Subcutaneous abdominal adipose tissue (tissue), 5 donors: ENCODE results near the gene ELL.
"Not testable (repeated sequence)": the region's sequence is repeated elsewhere in the genome, so short reads cannot be mapped to it uniquely, and the experiment has no call there.

Source experiments
- H3K27ac ChIP-seq: one replicate; pipeline ENCODE4 v1.7.0; 2013; ENCODE audit warnings: low read depth, mild to moderate bottlenecking, inconsistent platforms, low read length, moderate library complexity
- H3K27me3 ChIP-seq, 5 donors: one replicate each; pipeline ENCODE4 v1.7.0; 2013; ENCODE audit warnings: low read length in 5 of 5, inconsistent platforms in 1 of 5; ENCODE audit not compliant: control insufficient read depth in 5 of 5, insufficient read depth in 4 of 5
- H3K36me3 ChIP-seq, 5 donors: one replicate each; pipeline ENCODE4 v1.7.0; 2013; ENCODE audit warnings: low read length in 5 of 5; ENCODE audit not compliant: control insufficient read depth in 5 of 5, insufficient read depth in 5 of 5
- H3K4me1 ChIP-seq, 5 donors: one replicate each; pipeline ENCODE4 v1.7.0; 2013; ENCODE audit warnings: low read length in 5 of 5, mild to moderate bottlenecking in 3 of 5, moderate library complexity in 1 of 5; ENCODE audit not compliant: control insufficient read depth in 5 of 5, insufficient read depth in 5 of 5
- H3K4me3 ChIP-seq, 5 donors: one replicate each; pipeline ENCODE4 v1.7.0; 2013; ENCODE audit warnings: low read length in 5 of 5, low read depth in 1 of 5
- H3K9ac ChIP-seq, 5 donors: one replicate each; pipeline ENCODE4 v1.7.0; 2013; ENCODE audit warnings: low read length in 5 of 5, mild to moderate bottlenecking in 4 of 5, moderate library complexity in 3 of 5
- H3K9me3 ChIP-seq, 5 donors: one replicate each; pipeline ENCODE4 v1.7.0; 2013; ENCODE audit warnings: low read length in 5 of 5; ENCODE audit not compliant: control insufficient read depth in 5 of 5
- donor health status: healthy.
- donor health status: healthy.
- donor health status: healthy.
- donor health status: healthy.
- donor health status: healthy.

ELL gene

DNA sequence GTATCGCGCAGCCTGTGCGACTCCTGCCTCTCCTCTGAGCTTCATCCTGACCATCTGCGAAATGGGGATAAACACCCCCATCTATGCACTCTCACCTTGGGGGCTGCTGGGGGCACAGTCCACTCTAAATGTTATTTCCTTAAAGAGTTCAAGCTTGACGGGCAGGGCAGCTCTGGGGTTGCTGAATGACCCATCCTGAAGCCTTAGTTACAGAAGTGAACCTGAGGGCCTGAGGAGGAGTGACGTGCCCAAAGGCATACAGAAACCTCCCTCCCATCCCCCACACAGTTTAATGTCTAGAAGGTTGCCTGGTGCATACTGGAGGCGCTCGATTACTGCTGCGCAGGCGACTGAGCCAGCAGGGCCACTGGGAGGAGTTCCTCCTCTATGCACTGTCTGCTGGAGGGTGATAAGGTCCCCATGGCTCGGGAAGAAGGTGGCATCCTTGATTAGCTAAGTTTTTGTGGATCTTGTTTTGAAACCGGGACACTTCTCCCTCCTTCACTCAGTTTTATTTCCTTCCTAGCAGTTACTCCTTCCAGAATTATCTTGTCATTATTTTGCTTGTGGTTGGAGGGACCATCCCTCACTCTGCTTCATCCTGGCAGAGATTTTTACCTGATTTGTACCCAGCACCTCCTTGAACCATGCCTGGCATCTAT lies 22.1 kb upstream of the ELL start:
- H3K9ac ChIP-seq: peak overlapping the region in 3 of 5 donors; percentile 45 to 49 (median 47)
- H3K9me3 ChIP-seq: no peaks in the 10 kb centered on the region
- H3K27me3 ChIP-seq: no peaks in the 10 kb centered on the region
- no peak overlapping the region for H3K27ac ChIP-seq
- peak overlapping the region; percentile 49 to 79 (median 67) for H3K4me3 ChIP-seq
- H3K4me1 ChIP-seq: peaks cover 0 to 24% (median 19%) of the 10 kb centered on the region in 5 donors
- peaks cover 4 to 26% (median 20%) of the 10 kb centered on the region in 5 donors for H3K36me3 ChIP-seq

GRCh38 chr19:18542941-18543813 lies 21.3 kb upstream of the ELL start, which contains the start of gene FKBP8:
Gene FKBP8, minus strand, starts transcription at chr19:18543573. Its CDS starts 1,603 bp downstream, at chr19:18541970.
- peak within 1 kb of the TSS; percentile 49 for H3K27ac ChIP-seq
- peaks cover 0 to 24% (median 19%) of the 10 kb centered on the region in 5 donors for H3K4me1 ChIP-seq
- H3K9ac ChIP-seq: peak within 1 kb of the TSS; percentile 1 to 85 (median 53)
- H3K27me3 ChIP-seq: no peaks in the 10 kb centered on the region
- H3K36me3 ChIP-seq: peaks cover 4 to 28% (median 20%) of the 10 kb centered on the region in 5 donors
- peak within 1 kb of the TSS; percentile 66 to 89 (median 72) for H3K4me3 ChIP-seq
- H3K9me3 ChIP-seq: no peaks in the 10 kb centered on the region

GRCh38 chr19:18541992-18542940 lies 20.4 kb upstream of the ELL start:
- Histone ChIP-seq H3K4me1 (peaks cover 0 to 24% (median 19%) of the 10 kb centered on the region in 5 donors), H3K27me3 (no peaks in the 10 kb centered on the region), H3K4me3 (peak overlapping the region; percentile 54 to 89 (median 67)), H3K36me3 (peaks cover 4 to 37% (median 28%) of the 10 kb centered on the region in 5 donors), H3K9me3 (no peaks in the 10 kb centered on the region), H3K27ac (peak overlapping the region; percentile 49), H3K9ac (peak overlapping the region; percentile 1 to 85 (median 53))

GRCh38 chr19:18541258-18541991 lies 19.6 kb upstream of the ELL start:
- Histone ChIP-seq H3K4me1 (peaks cover 0 to 24% (median 19%) of the 10 kb centered on the region in 5 donors), H3K27me3 (no peaks in the 10 kb centered on the region), H3K27ac (peak overlapping the region; percentile 49), H3K9me3 (no peaks in the 10 kb centered on the region), H3K36me3 (peaks cover 4 to 45% (median 36%) of the 10 kb centered on the region in 5 donors), H3K4me3 (peak overlapping the region in 1 of 5 donors; percentile 10), H3K9ac (peak overlapping the region in 2 of 5 donors; percentile 1 to 84)

- H3K27me3 ChIP-seq, H3K27ac ChIP-seq, H3K9ac ChIP-seq, H3K9me3 ChIP-seq, H3K4me3 ChIP-seq: not testable (repeated sequence)
- Histone ChIP-seq H3K36me3 (peaks cover 4 to 56% (median 44%) of the 10 kb centered on the region in 5 donors), H3K4me1 (peaks cover 0 to 24% (median 19%) of the 10 kb centered on the region in 5 donors)
Observed at GRCh38 chr19:18540200-18540599, 18.3 kb upstream of the ELL start.

DNA sequence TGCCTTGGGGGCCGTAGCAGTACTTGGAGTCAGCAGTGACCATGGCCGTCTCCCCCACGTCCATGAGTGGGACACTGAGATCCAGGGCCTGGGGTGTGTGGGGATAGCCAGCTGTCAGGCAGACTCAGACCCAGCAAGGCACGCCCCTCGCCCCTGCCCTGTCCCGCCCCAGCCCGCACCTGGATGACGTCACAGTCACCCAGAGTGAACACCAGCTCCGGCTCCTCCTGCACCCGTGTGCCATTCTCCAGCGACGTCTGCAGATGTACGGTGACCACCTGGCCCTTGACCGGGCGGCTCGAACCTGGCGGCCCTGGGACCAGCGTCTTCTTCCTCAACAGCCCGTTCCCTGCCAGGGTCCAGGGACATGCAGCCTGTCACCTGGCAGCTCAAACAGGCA lies 17.5 kb upstream of the ELL start:
- no peak overlapping the region for H3K4me3 ChIP-seq
- H3K4me1 ChIP-seq: peaks cover 0 to 24% (median 19%) of the 10 kb centered on the region in 5 donors
- H3K36me3 ChIP-seq: peaks cover 4 to 60% (median 47%) of the 10 kb centered on the region in 5 donors
- H3K27ac ChIP-seq: no peak overlapping the region
- H3K27me3 ChIP-seq: no peaks in the 10 kb centered on the region
- H3K9ac ChIP-seq: no peak overlapping the region
- H3K9me3 ChIP-seq: no peaks in the 10 kb centered on the region

DNA sequence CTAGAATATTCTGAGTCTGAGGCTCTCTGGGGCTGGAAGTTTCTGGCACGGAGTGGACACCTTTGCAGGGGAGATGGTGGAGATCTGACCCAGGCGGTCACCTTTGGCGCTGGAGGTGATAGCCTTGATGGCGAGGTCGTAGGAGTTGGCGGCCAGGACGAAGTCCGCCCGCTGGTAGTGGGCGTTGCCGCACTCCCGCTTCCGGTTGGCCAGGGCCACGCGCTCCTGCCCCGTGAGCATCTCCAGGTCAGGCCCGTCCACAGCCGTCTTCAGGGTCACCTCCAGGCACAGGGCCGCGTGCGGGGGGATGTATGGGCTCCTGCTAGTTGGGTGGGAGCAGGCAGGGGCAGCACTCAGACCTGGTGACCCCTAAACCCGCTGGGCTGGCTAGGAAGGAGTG lies 16.2 kb upstream of the ELL start:
- Histone ChIP-seq H3K9ac (no peak overlapping the region), H3K4me3 (no peak overlapping the region), H3K9me3 (no peaks in the 10 kb centered on the region), H3K27ac (no peak overlapping the region), H3K36me3 (peaks cover 4 to 65% (median 49%) of the 10 kb centered on the region in 5 donors), H3K4me1 (peaks cover 0 to 17% (median 14%) of the 10 kb centered on the region in 5 donors), H3K27me3 (no peaks in the 10 kb centered on the region)

- Histone ChIP-seq H3K4me1 (peaks cover 0 to 14% (median 11%) of the 10 kb centered on the region in 5 donors), H3K27me3 (no peaks in the 10 kb centered on the region), H3K9me3 (no peaks in the 10 kb centered on the region), H3K9ac (no peak overlapping the region), H3K27ac (no peak overlapping the region), H3K4me3 (no peak overlapping the region), H3K36me3 (peaks cover 4 to 71% (median 56%) of the 10 kb centered on the region in 5 donors)
Observed at GRCh38 chr19:18537431-18537830, 15.6 kb upstream of the ELL start.

GRCh38 chr19:18536475-18536874 lies 14.6 kb upstream of the ELL start:
- no peak overlapping the region for H3K27ac ChIP-seq
- H3K9me3 ChIP-seq: no peaks in the 10 kb centered on the region
- no peak overlapping the region for H3K9ac ChIP-seq
- H3K4me1 ChIP-seq: peaks cover 0 to 4% (median 2%) of the 10 kb centered on the region in 5 donors
- no peaks in the 10 kb centered on the region for H3K27me3 ChIP-seq
- H3K4me3 ChIP-seq: no peak overlapping the region
- peaks cover 4 to 78% (median 65%) of the 10 kb centered on the region in 5 donors for H3K36me3 ChIP-seq
